Endodermal cell (in vitro differentiated cells): ENCODE results near the gene FRY. TPM values are rescaled to one million over a fixed set of nuclear protein-coding genes. Genes with fewer than 3 reads are reported as not detected.

Experiments
- DNase-seq: peaks from one replicate; pipeline ENCODE4 v3.0.0-alpha.2; 2017
- H3K27ac ChIP-seq: 2 replicates; pipeline ENCODE4 v1.5.1; 2013; ENCODE audit warnings: mild to moderate bottlenecking, low read depth, low read length, moderate library complexity
- H3K27me3 ChIP-seq: 2 replicates; pipeline ENCODE4 v1.6.1; 2013; ENCODE audit warnings: mild to moderate bottlenecking, low read length, moderate library complexity; ENCODE audit not compliant: insufficient read depth, control insufficient read depth, poor library complexity, severe bottlenecking
- H3K36me3 ChIP-seq: 2 replicates; pipeline ENCODE4 v1.7.0; 2013; ENCODE audit warnings: mild to moderate bottlenecking, low read length, moderate library complexity; ENCODE audit not compliant: control insufficient read depth, insufficient read depth
- H3K4me1 ChIP-seq: one replicate; pipeline ENCODE4 v1.7.0; 2013; ENCODE audit warnings: low read length; ENCODE audit not compliant: control insufficient read depth, insufficient read depth
- H3K4me3 ChIP-seq: 2 replicates; pipeline ENCODE4 v1.5.1; 2013; ENCODE audit warnings: mild to moderate bottlenecking, low read length, moderate library complexity
- H3K9ac ChIP-seq: 2 replicates; pipeline ENCODE4 v1.6.1; 2013; ENCODE audit warnings: mild to moderate bottlenecking, low read length, moderate library complexity; ENCODE audit not compliant: poor library complexity, severe bottlenecking; ENCODE audit errors: extremely low read depth
- H3K9me3 ChIP-seq: 2 replicates; pipeline ENCODE4 v1.6.1; 2013; ENCODE audit warnings: mild to moderate bottlenecking, low read length, moderate library complexity; ENCODE audit not compliant: control insufficient read depth
- H3K27ac Mint-ChIP-seq: 2 replicates; pipeline ENCODE4 v1.8.0; 2020; ENCODE audit warnings: mixed read lengths
- H3K27me3 Mint-ChIP-seq: 2 replicates; pipeline ENCODE4 v1.8.0; 2021; ENCODE audit warnings: mild to moderate bottlenecking, mixed read lengths; ENCODE audit not compliant: insufficient read depth
- H3K36me3 Mint-ChIP-seq: 2 replicates; pipeline ENCODE4 v1.8.0; 2020; ENCODE audit warnings: low read depth, mixed read lengths
- H3K4me1 Mint-ChIP-seq: 2 replicates; pipeline ENCODE4 v1.8.0; 2020; ENCODE audit warnings: mixed read lengths
- H3K4me3 Mint-ChIP-seq: 2 replicates; pipeline ENCODE4 v1.8.0; 2020; ENCODE audit warnings: mild to moderate bottlenecking, moderate library complexity, mixed read lengths
- H3K9me3 Mint-ChIP-seq: 2 replicates; pipeline ENCODE4 v1.8.0; 2020; ENCODE audit warnings: mild to moderate bottlenecking, mixed read lengths
- CTCF ChIP-seq: fragments of 200-600 bp; sonication (generic); conservative IDR thresholded peaks from 2 replicates; pipeline ENCODE4 v1.5.0; 2021; ENCODE audit warnings: antibody characterized with exemption, mild to moderate bottlenecking
- WGBS, 2 experiments: methylation state at CpG; one replicate each; pipeline versions ENCODE4 v1.1.5 to v1.1.7; 2013; ENCODE audit warnings: missing lambda C conversion rate in 2 of 2, mixed read lengths in 1 of 2; ENCODE audit not compliant: insufficient coverage in 1 of 2, insufficient read length in 1 of 2; 5-methylcytosine and 5-hydroxymethylcytosine counted together
- total RNA-seq, 2 donors: library from RNA; stranded (reverse); fragmentation: NEBNext Ultra II Directional in 1 of 2; extraction: Animal tissue kit (Norgen Biotek cat#: 25700) in 1 of 2; gene quantifications; 2 replicates in 1 of 2; 3 replicates in 1 of 2; pipeline ENCODE4 v1.2.1, GENCODE V29; 2021

The FRY gene
- total RNA-seq, 2 donors from 2014 or later = 20.1 to 30.8 TPM

- peaks cover 3% of the 10 kb centered on the region for H3K36me3 Mint-ChIP-seq
- no peak overlapping the region for H3K9ac ChIP-seq
- H3K27ac ChIP-seq = no peak overlapping the region
- no peaks in the 10 kb centered on the region for H3K27me3 ChIP-seq
- peaks cover 16% of the 10 kb centered on the region for H3K9me3 Mint-ChIP-seq
- H3K27ac Mint-ChIP-seq = peak overlapping the region; percentile 6
- 89 to 97% methylated on average over 5 of the region's 5 CpGs for WGBS, 2 experiments
- DNase-seq = no peak
- no peaks in the 10 kb centered on the region for H3K9me3 ChIP-seq
- H3K4me1 ChIP-seq = peaks cover under 1% of the 10 kb centered on the region
- no peak overlapping the region for H3K4me3 ChIP-seq
- no peak for TF ChIP-seq CTCF
- H3K4me3 Mint-ChIP-seq = no peak overlapping the region
- H3K27me3 Mint-ChIP-seq = no peaks in the 10 kb centered on the region
- H3K36me3 ChIP-seq = no peaks in the 10 kb centered on the region
- H3K4me1 Mint-ChIP-seq = peaks cover 6% of the 10 kb centered on the region
Measured at GRCh38 chr13:32068255-32068654, 36.7 kb downstream of the FRY start.

GRCh38 chr13:32073180-32073864, 41.7 kb downstream of the FRY start:
- Mint-ChIP-seq H3K9me3 (peaks cover 16% of the 10 kb centered on the region), H3K4me3 (no peak overlapping the region), H3K4me1 (peaks cover 5% of the 10 kb centered on the region), H3K36me3 (peaks cover 3% of the 10 kb centered on the region), H3K27ac (no peak overlapping the region), H3K27me3 (no peaks in the 10 kb centered on the region)
- H3K9me3 ChIP-seq = no peaks in the 10 kb centered on the region
- no peak overlapping the region for H3K9ac ChIP-seq
- H3K36me3 ChIP-seq = no peaks in the 10 kb centered on the region
- no peak for TF ChIP-seq CTCF
- DNase-seq = no peak
- H3K4me1 ChIP-seq = no peaks in the 10 kb centered on the region
- H3K4me3 ChIP-seq = no peak overlapping the region
- H3K27ac ChIP-seq = no peak overlapping the region
- 90 to 100% methylated on average over 2 to 6 of the region's 6 CpGs for WGBS, 2 experiments
- no peaks in the 10 kb centered on the region for H3K27me3 ChIP-seq

GRCh38 chr13:32075170-32075851, 43.7 kb downstream of the FRY start:
- Mint-ChIP-seq H3K4me3 (no peak overlapping the region), H3K36me3 (peaks cover under 1% of the 10 kb centered on the region), H3K9me3 (peaks cover 8% of the 10 kb centered on the region), H3K27me3 (no peaks in the 10 kb centered on the region), H3K27ac (no peak overlapping the region), H3K4me1 (peaks cover 5% of the 10 kb centered on the region)
- no peaks in the 10 kb centered on the region for H3K4me1 ChIP-seq
- TF ChIP-seq CTCF = no peak
- H3K4me3 ChIP-seq = no peak overlapping the region
- no peaks in the 10 kb centered on the region for H3K36me3 ChIP-seq
- H3K9ac ChIP-seq = no peak overlapping the region
- no peaks in the 10 kb centered on the region for H3K27me3 ChIP-seq
- WGBS, 2 experiments = 100% methylated on average over 1 to 2 of the region's 2 CpGs
- no peak for DNase-seq
- H3K9me3 ChIP-seq = no peaks in the 10 kb centered on the region
- H3K27ac ChIP-seq = no peak overlapping the region
